Liver (tissue), 9 donors: Measurements from ENCODE around the gene SGMS1. TPM values are rescaled to one million over a fixed set of nuclear protein-coding genes. Genes with fewer than 3 reads are reported as not detected.

Experiments
- DNase-seq: peaks from one replicate; pipeline ENCODE4 v3.0.0-alpha.2; 2017; ENCODE audit warnings: low spot score
- H3K27ac ChIP-seq, 2 donors: one replicate each; pipeline ENCODE4 v1.7.0; 2013; ENCODE audit warnings: inconsistent platforms in 2 of 2, low read length in 2 of 2, control low read depth in 1 of 2, low read depth in 1 of 2, mild to moderate bottlenecking in 1 of 2
- H3K27me3 ChIP-seq, 4 donors: one replicate each; pipeline versions ENCODE4 v1.6.1 to v1.7.0; 2013; ENCODE audit warnings: low read length in 3 of 4, inconsistent platforms in 1 of 4, mild to moderate bottlenecking in 1 of 4, moderate library complexity in 1 of 4; ENCODE audit not compliant: control insufficient read depth in 4 of 4, insufficient read depth in 4 of 4
- H3K36me3 ChIP-seq, 4 donors: one replicate each; pipeline versions ENCODE4 v1.6.1 to v1.7.0; 2013; ENCODE audit warnings: low read length in 3 of 4, mild to moderate bottlenecking in 3 of 4, low read depth in 1 of 4, moderate library complexity in 1 of 4; ENCODE audit not compliant: control insufficient read depth in 4 of 4, insufficient read depth in 3 of 4
- H3K4me1 ChIP-seq, 4 donors: one replicate each; pipeline versions ENCODE4 v1.6.1 to v1.7.0; 2013; ENCODE audit warnings: low read length in 3 of 4, mild to moderate bottlenecking in 3 of 4, moderate library complexity in 1 of 4; ENCODE audit not compliant: control insufficient read depth in 4 of 4, insufficient read depth in 4 of 4
- H3K4me3 ChIP-seq, 3 donors: one replicate each; pipeline versions ENCODE4 v1.6.1 to v1.7.0; 2013; ENCODE audit warnings: low read length in 3 of 3, control low read depth in 1 of 3, low read depth in 1 of 3, mild to moderate bottlenecking in 1 of 3
- H3K9ac ChIP-seq, 2 donors: one replicate each; pipeline ENCODE4 v1.7.0; 2013; ENCODE audit warnings: low read length in 2 of 2, mild to moderate bottlenecking in 2 of 2, moderate library complexity in 2 of 2, control low read depth in 1 of 2, low read depth in 1 of 2
- H3K9me3 ChIP-seq, 4 donors: one replicate each; pipeline versions ENCODE4 v1.6.1 to v1.7.0; 2013; ENCODE audit warnings: low read length in 3 of 4; ENCODE audit not compliant: control insufficient read depth in 4 of 4
- CTCF ChIP-seq: fragments of 150-350 bp; IDR thresholded peaks from 2 replicates; pipeline ENCODE4 v1.5.1; 2017; ENCODE audit warnings: improper control_type of control experiment, low read depth, low read length; ENCODE audit not compliant: missing input control
- EGR1 ChIP-seq, 2 donors: IDR thresholded peaks; 2 replicates each; pipeline ENCODE4 v1.6.1; 2016 to 2018; ENCODE audit warnings: antibody characterized with exemption in 2 of 2, low read depth in 2 of 2
- FOXA1 ChIP-seq: IDR thresholded peaks from 2 replicates; pipeline ENCODE4 v1.6.1; 2016; ENCODE audit warnings: antibody characterized with exemption
- GABPA ChIP-seq, 2 donors: IDR thresholded peaks in 1 of 2; conservative IDR thresholded peaks in 1 of 2; 2 replicates each; pipeline ENCODE4 v1.6.1; 2016; ENCODE audit warnings: antibody characterized with exemption in 2 of 2, mild to moderate bottlenecking in 1 of 2, moderate library complexity in 1 of 2
- HNF4A ChIP-seq, 2 donors: conservative IDR thresholded peaks; 2 replicates each; pipeline ENCODE4 v1.6.1; 2016; ENCODE audit warnings: antibody characterized with exemption in 2 of 2, mild to moderate bottlenecking in 2 of 2
- HNF4G ChIP-seq: IDR thresholded peaks from 2 replicates; pipeline ENCODE4 v1.6.1; 2016; ENCODE audit warnings: antibody characterized with exemption
- JUND ChIP-seq, 2 donors: IDR thresholded peaks; 2 replicates each; pipeline ENCODE4 v1.6.1; 2016; ENCODE audit warnings: antibody characterized with exemption in 2 of 2
- NR2F2 ChIP-seq: IDR thresholded peaks from 2 replicates; pipeline ENCODE4 v1.6.1; 2016; ENCODE audit warnings: antibody characterized with exemption
- RAD21 ChIP-seq, 2 donors: IDR thresholded peaks; 2 replicates each; pipeline ENCODE4 v1.6.1; 2016; ENCODE audit warnings: antibody characterized with exemption in 2 of 2, mild to moderate bottlenecking in 2 of 2
- RXRA ChIP-seq, 2 donors: IDR thresholded peaks; 2 replicates each; pipeline ENCODE4 v1.6.1; 2017 to 2018; ENCODE audit warnings: antibody characterized with exemption in 2 of 2, mild to moderate bottlenecking in 1 of 2
- SP1 ChIP-seq: IDR thresholded peaks from 2 replicates; pipeline ENCODE4 v1.6.1; 2018; ENCODE audit warnings: antibody characterized with exemption, mild to moderate bottlenecking
- TAF1 ChIP-seq: conservative IDR thresholded peaks from 2 replicates; pipeline ENCODE4 v1.6.1; 2016; ENCODE audit warnings: antibody characterized with exemption, mild to moderate bottlenecking
- YY1 ChIP-seq: IDR thresholded peaks from 2 replicates; pipeline ENCODE4 v1.6.1; 2016; ENCODE audit warnings: antibody characterized with exemption, mild to moderate bottlenecking
- ZBTB33 ChIP-seq: IDR thresholded peaks from 2 replicates; pipeline ENCODE4 v1.6.1; 2016; ENCODE audit warnings: antibody characterized with exemption
- WGBS: extraction: QIAGEN DNeasy Blood & Tissue Kit; methylation state at CpG from one replicate; pipeline ENCODE4 v1.1.7; 2013; 5-methylcytosine and 5-hydroxymethylcytosine counted together
- polyA plus RNA-seq, 2 donors: library from polyadenylated mRNA; stranded (reverse) in 1 of 2; unstranded in 1 of 2; fragments of 200-250 nt in 1 of 2; fragments of >200 nt in 1 of 2; fragmentation: Nextera tagmentation in 1 of 2; extraction: Ambion mirVana in 1 of 2; gene quantifications; one replicate each; pipeline versions ENCODE4 v1.2.1 to v1.2.3, GENCODE V29; 2013 to 2015
- total RNA-seq, 2 donors: library from RNA; depleted of rRNA; stranded (reverse); fragments of >200 nt; gene quantifications; one replicate each; pipeline ENCODE4 v1.2.3, GENCODE V29; 2014
- TF ChIP-seq, protein P1 (sequence below): IDR thresholded peaks from 2 replicates; pipeline ENCODE4 v1.6.1; 2016; ENCODE audit warnings: antibody characterized with exemption, mild to moderate bottlenecking
- TF ChIP-seq, protein P2 (sequence below): IDR thresholded peaks from 2 replicates; pipeline ENCODE4 v1.6.1; 2016; ENCODE audit warnings: antibody characterized with exemption
- TF ChIP-seq, protein P3 (sequence below): IDR thresholded peaks from 2 replicates; pipeline ENCODE4 v1.6.1; 2016; ENCODE audit warnings: antibody characterized with exemption
- donor health status: healthy.
- donor health status: healthy.
- donor health status: healthy.
- donor health status: healthy.
- donor health status: healthy.

The SGMS1 gene
- total and polyA plus RNA-seq, 4 donors: 6.8 to 98.2 (median 21.1) TPM

DNA sequence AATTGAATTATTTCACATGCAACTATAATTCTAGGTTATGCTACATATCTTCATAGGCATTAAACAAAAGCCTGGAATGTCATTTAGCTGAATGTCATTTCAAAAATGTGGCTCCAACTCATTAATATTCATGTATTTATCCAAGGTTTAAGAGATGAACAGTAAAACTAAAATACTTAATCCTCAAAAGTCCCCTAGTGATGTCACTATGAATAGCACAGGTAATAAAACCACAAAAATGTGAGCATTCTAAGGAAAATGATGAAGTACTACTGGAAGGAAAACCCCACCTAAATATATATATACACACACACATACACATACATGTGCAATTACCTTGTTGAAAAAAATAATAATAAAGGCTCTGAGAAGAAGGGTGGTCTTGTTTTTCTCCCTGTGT, 218.0 kb downstream of the SGMS1 start (continued):
- TF ChIP-seq, protein P1, sequence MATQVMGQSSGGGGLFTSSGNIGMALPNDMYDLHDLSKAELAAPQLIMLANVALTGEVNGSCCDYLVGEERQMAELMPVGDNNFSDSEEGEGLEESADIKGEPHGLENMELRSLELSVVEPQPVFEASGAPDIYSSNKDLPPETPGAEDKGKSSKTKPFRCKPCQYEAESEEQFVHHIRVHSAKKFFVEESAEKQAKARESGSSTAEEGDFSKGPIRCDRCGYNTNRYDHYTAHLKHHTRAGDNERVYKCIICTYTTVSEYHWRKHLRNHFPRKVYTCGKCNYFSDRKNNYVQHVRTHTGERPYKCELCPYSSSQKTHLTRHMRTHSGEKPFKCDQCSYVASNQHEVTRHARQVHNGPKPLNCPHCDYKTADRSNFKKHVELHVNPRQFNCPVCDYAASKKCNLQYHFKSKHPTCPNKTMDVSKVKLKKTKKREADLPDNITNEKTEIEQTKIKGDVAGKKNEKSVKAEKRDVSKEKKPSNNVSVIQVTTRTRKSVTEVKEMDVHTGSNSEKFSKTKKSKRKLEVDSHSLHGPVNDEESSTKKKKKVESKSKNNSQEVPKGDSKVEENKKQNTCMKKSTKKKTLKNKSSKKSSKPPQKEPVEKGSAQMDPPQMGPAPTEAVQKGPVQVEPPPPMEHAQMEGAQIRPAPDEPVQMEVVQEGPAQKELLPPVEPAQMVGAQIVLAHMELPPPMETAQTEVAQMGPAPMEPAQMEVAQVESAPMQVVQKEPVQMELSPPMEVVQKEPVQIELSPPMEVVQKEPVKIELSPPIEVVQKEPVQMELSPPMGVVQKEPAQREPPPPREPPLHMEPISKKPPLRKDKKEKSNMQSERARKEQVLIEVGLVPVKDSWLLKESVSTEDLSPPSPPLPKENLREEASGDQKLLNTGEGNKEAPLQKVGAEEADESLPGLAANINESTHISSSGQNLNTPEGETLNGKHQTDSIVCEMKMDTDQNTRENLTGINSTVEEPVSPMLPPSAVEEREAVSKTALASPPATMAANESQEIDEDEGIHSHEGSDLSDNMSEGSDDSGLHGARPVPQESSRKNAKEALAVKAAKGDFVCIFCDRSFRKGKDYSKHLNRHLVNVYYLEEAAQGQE: no peak
- TF ChIP-seq TAF1 (no peak), RXRA (IDR thresholded peaks at IDR 0.05) (no peak), NR2F2 (no peak), SP1 (no peak), RAD21 (IDR thresholded peaks at IDR 0.05) (no peak)
- TF ChIP-seq, protein P2, sequence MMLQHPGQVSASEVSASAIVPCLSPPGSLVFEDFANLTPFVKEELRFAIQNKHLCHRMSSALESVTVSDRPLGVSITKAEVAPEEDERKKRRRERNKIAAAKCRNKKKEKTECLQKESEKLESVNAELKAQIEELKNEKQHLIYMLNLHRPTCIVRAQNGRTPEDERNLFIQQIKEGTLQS: no peak

GRCh38 chr10:50404021-50404773, 219.6 kb downstream of the SGMS1 start:
- DNase-seq: no peak
- no peaks in the 10 kb centered on the region for H3K9me3 ChIP-seq
- no peak overlapping the region for H3K9ac ChIP-seq
- 53% methylated on average over 7 of the region's 7 CpGs for WGBS
- TF ChIP-seq YY1 (no peak), FOXA1 (no peak), SP1 (no peak)
- no peak overlapping the region for H3K27ac ChIP-seq
- peaks cover 7 to 17% (median 12%) of the 10 kb centered on the region in 4 donors for H3K4me1 ChIP-seq
- H3K27me3 ChIP-seq: no peaks in the 10 kb centered on the region
- H3K36me3 ChIP-seq: peaks cover 0 to 3% (median under 1%) of the 10 kb centered on the region in 4 donors
- no peak overlapping the region for H3K4me3 ChIP-seq

GRCh38 chr10:50403074-50403473, 220.7 kb downstream of the SGMS1 start:
- Histone ChIP-seq H3K9me3 (no peaks in the 10 kb centered on the region), H3K27me3 (no peaks in the 10 kb centered on the region), H3K27ac (no peak overlapping the region), H3K4me1 (peaks cover 7 to 17% (median 12%) of the 10 kb centered on the region in 4 donors), H3K36me3 (peaks cover 0 to 3% (median 0%) of the 10 kb centered on the region in 4 donors), H3K4me3 (no peak overlapping the region), H3K9ac (no peak overlapping the region)
- WGBS: 88% methylated on average over 6 of the region's 6 CpGs
- no peak for DNase-seq
- TF ChIP-seq CTCF (no peak), HNF4A (conservative IDR thresholded peaks at IDR 0.05) (no peak), EGR1 (IDR thresholded peaks at IDR 0.05; ENCODE audit: low read depth in 2 of 2) (no peak), TAF1 (no peak), JUND (IDR thresholded peaks at IDR 0.05) (no peak), GABPA (IDR thresholded peaks at IDR 0.05 in 1 of 2, conservative IDR thresholded peaks at IDR 0.05 in 1 of 2) (no peak), RAD21 (IDR thresholded peaks at IDR 0.05) (no peak), NR2F2 (no peak), ZBTB33 (no peak), YY1 (no peak), SP1 (no peak), HNF4G (no peak), RXRA (IDR thresholded peaks at IDR 0.05) (no peak), FOXA1 (no peak)
- TF ChIP-seq, protein P3, sequence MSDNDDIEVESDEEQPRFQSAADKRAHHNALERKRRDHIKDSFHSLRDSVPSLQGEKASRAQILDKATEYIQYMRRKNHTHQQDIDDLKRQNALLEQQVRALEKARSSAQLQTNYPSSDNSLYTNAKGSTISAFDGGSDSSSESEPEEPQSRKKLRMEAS: no peak
- TF ChIP-seq, protein P1: no peak
- TF ChIP-seq, protein P2: no peak
